NCI-H446 (cell line): ENCODE measurements around the gene SV2B.
"Not testable (repeated sequence)": the region's sequence is repeated elsewhere in the genome, so short reads cannot be mapped to it uniquely, and the experiment has no call there.

Source experiments
- DNase-seq, 2 experiments: peaks; one replicate each; lab custom pipeline; 2025; lab: John Stamatoyannopoulos, UW

The SV2B gene, protein sequence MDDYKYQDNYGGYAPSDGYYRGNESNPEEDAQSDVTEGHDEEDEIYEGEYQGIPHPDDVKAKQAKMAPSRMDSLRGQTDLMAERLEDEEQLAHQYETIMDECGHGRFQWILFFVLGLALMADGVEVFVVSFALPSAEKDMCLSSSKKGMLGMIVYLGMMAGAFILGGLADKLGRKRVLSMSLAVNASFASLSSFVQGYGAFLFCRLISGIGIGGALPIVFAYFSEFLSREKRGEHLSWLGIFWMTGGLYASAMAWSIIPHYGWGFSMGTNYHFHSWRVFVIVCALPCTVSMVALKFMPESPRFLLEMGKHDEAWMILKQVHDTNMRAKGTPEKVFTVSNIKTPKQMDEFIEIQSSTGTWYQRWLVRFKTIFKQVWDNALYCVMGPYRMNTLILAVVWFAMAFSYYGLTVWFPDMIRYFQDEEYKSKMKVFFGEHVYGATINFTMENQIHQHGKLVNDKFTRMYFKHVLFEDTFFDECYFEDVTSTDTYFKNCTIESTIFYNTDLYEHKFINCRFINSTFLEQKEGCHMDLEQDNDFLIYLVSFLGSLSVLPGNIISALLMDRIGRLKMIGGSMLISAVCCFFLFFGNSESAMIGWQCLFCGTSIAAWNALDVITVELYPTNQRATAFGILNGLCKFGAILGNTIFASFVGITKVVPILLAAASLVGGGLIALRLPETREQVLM

DNA sequence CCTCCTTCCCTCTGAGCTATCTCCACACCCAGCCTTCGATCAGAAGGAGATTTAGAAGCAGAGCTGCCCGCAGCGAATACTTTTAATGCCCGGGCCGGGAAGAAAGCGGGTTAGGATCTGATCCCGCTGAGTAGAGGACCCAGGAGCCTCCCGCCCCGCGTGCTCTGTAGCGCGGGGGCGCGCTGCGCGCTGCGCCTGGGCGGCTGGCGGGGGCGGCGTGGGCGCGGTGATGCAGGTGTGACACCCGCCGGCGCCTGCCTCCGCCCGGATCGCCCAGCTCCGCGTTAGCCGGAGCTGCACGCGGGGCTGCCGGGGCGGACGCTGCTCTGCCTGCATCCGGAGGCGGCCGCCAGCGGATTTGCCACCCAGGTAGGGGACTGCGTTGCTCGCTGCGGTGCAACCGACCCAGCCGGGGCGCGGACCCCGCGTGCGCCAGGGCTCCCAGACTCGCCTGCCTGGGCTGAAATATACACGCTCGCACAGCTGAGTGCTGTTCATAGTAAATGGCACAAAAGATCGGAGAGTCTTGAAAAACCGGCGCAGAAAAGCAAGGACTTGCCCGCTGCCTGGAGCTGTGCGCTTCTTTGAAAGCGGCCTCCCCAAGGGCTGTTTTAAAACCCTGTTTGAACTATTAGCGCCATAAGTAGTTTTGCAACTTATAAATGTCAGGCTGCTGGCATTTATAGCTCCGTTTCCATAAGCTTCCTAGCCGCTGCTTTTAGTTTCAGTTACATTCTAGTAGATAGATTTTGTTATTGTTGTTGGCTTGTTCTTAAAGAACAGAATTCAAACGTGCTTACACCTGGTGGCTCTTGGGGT is at the start of gene SV2B:
TSS of gene SV2B (plus strand) at position 263 of the 819 bp plus-strand sequence. CDS start 126,007 bp downstream, outside the sequence.
- no peak for DNase-seq

DNA sequence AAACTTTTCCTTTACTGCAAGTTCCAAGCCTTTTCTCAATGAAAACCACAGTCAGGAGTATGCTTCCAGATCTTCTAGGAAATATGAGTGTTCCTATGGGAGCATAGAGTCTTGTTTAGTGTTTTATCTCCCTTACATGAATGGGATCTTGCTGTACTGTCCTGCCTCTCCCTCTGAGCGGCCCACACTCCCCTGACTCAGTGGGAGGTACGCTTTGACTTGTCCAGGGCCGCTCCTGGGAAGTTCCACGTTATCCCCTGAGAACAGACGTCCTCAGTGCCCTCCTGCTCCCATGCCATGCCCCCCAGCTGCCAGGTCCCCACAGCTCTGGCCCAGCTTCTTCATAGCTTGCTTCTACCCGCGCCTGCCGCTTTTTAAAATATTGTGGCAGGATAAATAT is 48.8 kb upstream of the SV2B start:
- no peak for DNase-seq

- no peak for DNase-seq
These were observed 45.2 kb upstream of the SV2B start for GRCh38 chr15:91054816-91055215.

DNA sequence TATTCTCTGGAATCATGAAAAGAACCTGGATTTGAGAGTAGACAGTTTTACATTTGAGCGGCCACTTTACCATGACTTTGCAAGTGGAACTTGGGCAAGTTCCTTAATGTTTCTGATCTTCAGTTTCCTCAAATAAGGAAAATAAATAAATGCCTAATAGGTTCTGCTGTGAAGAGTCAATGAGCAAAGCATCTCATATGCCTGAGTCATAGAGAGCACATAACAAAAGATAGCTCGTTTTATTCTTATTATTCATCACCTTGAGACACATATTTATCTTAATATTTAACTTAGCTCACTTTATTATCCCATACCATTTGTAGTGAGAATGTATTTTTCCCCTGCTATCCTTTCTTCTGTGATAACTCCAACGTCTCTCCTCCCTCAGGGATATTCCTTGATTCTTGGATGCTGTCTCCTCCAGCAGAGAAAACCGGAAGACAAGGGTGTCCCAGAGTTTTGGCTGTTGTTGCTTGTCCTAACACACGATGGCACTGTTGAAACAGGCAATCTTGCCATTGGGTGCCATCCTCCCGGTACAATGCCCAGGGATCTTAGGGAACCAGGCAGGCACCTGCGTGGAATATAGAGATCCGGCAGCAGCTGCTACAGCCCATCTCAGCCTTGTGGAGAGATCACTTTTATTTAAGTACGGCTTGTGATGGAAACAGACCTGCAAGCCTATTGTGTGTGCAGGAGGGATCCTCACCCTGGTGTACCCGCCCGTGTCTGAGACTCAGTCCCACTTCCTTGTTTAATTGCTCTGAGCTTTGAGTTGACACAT is 44.3 kb upstream of the SV2B start:
- peak; percentile 44 to 73 for DNase-seq

DNA sequence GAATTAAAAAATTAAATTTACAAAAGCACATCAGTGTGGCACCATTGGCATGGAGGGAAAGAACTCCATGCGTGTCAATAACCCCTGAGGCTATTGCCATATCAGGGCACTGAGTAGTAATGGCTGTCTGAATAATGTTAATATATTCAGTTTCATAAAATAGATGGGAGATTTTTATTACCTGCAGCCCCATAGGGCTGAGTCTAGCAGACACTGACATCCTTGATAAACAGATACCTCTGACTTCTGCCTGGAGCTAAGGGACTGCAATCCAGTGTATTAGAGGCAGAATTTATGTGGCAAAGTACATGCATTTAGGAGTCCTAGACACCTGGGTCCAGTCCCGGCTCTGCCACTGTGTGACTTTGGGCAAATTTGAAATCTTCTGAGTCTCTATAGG is 38.8 kb upstream of the SV2B start:
- no peak for DNase-seq

GRCh38 chr15:91061997-91062396 is 38.1 kb upstream of the SV2B start:
- no peak for DNase-seq

GRCh38 chr15:91065505-91065904 is 34.6 kb upstream of the SV2B start:
- DNase-seq = no peak

- no peak for DNase-seq
These were observed 33.0 kb upstream of the SV2B start for GRCh38 chr15:91067036-91067435.

DNA sequence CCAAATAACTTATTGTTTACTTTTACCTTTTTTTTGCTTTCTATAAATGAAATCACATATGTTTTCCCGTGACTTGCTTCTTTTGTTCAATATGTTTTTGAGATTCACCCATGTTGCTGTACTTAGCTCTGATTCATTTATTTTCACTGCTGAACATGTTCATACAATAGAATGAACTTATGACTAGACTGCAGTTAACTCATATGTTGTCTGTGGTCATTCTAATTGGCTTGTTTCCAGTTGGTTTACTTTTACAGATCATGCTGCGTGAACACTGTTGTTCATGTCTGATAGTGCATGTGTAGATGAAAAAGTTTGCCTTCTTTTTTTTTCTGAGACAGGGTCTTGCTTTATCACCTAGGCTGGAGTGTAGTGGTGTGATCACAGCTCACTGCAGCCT is 31.6 kb upstream of the SV2B start:
- no peak for DNase-seq

- DNase-seq = no peak
These were observed 31.1 kb upstream of the SV2B start for GRCh38 chr15:91068966-91069365.

- DNase-seq = no peak
These were observed 29.2 kb upstream of the SV2B start for GRCh38 chr15:91070872-91071271.

DNA sequence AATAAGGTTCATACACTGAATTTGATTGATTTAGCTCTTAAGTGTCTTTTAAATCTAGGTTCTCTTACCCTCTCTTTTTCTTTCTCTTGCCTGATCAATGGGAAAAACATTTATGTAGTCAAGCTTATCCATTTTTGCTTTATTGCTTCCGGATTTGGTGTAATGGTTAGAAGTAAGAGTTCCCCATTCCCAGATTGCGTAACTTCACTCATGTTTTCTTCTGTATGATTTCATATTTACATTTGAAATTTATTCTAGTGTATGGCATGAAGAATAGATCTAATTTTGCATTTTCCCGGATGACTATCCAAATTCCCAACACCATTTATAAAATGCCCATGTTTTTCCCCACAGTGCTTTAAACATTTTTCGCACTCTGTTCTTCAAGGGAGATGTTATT is 27.9 kb upstream of the SV2B start:
- no peak for DNase-seq

- DNase-seq = no peak
These were observed 27.0 kb upstream of the SV2B start for GRCh38 chr15:91073077-91073476.

GRCh38 chr15:91073768-91074167 is 26.3 kb upstream of the SV2B start:
- DNase-seq = no peak

- no peak for DNase-seq
These were observed 24.3 kb upstream of the SV2B start for GRCh38 chr15:91075739-91076138.

DNA sequence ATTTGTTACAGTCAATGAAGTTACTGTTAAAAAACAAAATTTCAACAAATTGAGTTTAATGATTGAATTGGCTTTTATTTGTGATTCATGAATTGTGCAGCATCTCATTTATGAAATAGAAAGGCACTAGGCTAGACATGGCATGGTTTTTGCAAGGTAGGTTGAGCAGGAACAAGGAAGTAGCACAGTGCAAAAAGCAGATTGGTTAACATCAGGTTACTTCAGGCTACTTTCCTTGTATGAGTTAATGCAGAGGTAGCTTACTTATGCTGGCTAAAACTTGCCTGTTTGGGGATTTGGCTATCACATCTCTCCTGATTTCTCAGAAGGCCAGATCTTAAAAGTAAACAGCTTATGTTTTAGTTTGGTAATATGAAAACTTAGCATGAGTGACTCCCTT is 23.0 kb upstream of the SV2B start:
- no peak for DNase-seq

- not testable (repeated sequence) for DNase-seq
These were observed 6.2 kb upstream of the SV2B start for GRCh38 chr15:91093866-91094265.

GRCh38 chr15:91098451-91098850 is 1.6 kb upstream of the SV2B start:
- no peak for DNase-seq

GRCh38 chr15:91099616-91099994 is 452 bp upstream of the SV2B start:
- no peak for DNase-seq

GRCh38 chr15:91100814-91101607 is 954 bp downstream of the SV2B start:
- DNase-seq = no peak

GRCh38 chr15:91101608-91101920 is 1.5 kb downstream of the SV2B start:
- DNase-seq = no peak
